ENCODE measurements around the gene HID1.
A peak's percentile ranks its signal among the peaks of the same experiment; 100 is the strongest.

HID1 gene

DNA sequence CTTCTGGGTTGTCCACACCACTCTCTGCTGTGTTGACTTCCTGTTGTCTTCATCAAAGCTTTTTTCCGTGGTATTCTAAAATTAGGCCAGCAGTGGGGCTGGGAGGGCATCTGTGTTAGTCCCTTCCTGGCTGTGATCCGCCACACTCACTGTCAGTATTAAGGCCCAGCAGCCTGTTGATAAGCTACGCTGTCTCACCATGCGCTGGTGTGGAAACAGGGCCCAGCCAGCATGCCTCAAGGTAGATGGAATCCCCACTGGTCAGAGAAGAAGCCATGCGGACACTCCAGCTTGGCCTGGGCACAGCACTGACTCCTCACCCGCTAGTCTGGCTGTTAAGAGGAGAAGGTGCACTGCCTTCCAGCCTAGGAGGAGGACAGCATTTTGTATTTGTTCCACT is 26.2 kb upstream of the HID1 start:
- no peak for DNase-seq (ENCODE audit: low read depth)
- no peak overlapping the region for H3K4me3 ChIP-seq (ENCODE audit: low read depth, low read length)
- in situ Hi-C loops (cut with HindIII; ENCODE audit: low sequenced_read_pairs) = no loop called here
- TF ChIP-seq, protein P1, sequence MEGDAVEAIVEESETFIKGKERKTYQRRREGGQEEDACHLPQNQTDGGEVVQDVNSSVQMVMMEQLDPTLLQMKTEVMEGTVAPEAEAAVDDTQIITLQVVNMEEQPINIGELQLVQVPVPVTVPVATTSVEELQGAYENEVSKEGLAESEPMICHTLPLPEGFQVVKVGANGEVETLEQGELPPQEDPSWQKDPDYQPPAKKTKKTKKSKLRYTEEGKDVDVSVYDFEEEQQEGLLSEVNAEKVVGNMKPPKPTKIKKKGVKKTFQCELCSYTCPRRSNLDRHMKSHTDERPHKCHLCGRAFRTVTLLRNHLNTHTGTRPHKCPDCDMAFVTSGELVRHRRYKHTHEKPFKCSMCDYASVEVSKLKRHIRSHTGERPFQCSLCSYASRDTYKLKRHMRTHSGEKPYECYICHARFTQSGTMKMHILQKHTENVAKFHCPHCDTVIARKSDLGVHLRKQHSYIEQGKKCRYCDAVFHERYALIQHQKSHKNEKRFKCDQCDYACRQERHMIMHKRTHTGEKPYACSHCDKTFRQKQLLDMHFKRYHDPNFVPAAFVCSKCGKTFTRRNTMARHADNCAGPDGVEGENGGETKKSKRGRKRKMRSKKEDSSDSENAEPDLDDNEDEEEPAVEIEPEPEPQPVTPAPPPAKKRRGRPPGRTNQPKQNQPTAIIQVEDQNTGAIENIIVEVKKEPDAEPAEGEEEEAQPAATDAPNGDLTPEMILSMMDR (IDR thresholded peaks at IDR 0.05; ENCODE audit: low read depth, low read length, missing control alignments) = no peak

DNA sequence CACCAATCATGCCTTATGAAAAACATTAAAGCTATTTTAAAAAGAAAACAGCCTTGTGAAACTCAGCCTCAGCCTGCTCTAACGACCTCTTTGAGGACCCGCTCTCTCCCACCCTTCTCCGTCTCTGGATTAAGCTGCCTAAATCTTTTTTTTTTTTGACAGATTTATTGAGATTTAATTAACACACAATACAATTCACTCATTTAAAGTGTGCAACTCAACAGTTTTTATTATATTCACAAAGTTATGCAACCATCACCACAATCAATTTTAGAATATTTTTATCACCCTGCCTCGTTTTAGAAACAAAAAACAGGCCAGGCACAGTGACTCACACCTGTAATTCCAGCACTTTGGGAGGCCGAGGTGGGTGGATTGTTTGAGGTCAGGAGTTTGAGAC is 23.3 kb upstream of the HID1 start:
- TF ChIP-seq, protein P1 (IDR thresholded peaks at IDR 0.05; ENCODE audit: low read depth, low read length, missing control alignments) = no peak
- in situ Hi-C loops (cut with HindIII; ENCODE audit: low sequenced_read_pairs) = no loop called here
- H3K4me3 ChIP-seq (ENCODE audit: low read depth, low read length) = no peak overlapping the region
- DNase-seq (ENCODE audit: low read depth) = no peak

DNA sequence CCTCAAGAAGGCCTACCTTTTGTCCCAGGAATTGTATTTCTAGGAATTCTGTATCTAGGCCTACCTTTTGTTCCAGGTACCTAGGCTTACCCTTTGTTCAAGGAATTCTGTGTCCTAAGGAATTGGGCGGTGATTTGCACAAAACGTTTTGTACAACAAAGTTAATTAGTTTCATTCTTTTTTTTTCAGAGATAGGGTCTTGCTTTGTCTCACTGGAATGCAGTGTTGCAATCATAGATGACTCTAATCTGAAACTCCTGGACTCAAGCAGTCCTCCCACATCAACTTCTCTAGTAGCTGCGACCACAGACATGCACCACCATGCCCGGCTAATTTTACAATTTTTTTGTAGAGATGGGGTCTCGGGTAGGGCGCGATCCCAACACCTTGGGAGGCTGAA is 21.9 kb upstream of the HID1 start:
- DNase-seq (ENCODE audit: low read depth) = no peak
- H3K4me3 ChIP-seq (ENCODE audit: low read depth, low read length) = no peak overlapping the region
- TF ChIP-seq, protein P1 (IDR thresholded peaks at IDR 0.05; ENCODE audit: low read depth, low read length, missing control alignments) = no peak
- in situ Hi-C loops (cut with HindIII; ENCODE audit: low sequenced_read_pairs) = no loop called here

DNA sequence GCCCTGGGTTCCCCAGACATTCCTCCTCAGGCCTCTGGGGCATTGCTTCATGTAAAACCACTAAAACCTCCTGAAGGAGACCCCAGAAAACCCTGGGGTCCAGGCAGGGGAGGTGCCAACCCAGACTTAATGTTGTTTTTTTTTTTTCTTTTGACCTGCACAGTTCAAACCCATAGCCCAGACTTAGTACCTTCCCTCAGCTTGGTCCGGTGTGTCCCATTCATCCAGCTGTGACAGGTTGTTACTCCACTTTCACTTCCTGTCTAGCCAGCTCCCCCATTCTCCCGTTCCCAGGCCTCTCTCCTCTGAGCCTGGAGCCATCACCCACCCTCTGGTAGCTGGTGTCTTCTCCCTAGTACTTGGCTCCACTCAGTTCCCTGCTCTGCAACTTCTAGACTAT is 19.7 kb upstream of the HID1 start:
- TF ChIP-seq, protein P1 (IDR thresholded peaks at IDR 0.05; ENCODE audit: low read depth, low read length, missing control alignments) = no peak
- in situ Hi-C loops (cut with HindIII; ENCODE audit: low sequenced_read_pairs) = no loop called here
- DNase-seq (ENCODE audit: low read depth) = no peak
- H3K4me3 ChIP-seq (ENCODE audit: low read depth, low read length) = no peak overlapping the region

DNA sequence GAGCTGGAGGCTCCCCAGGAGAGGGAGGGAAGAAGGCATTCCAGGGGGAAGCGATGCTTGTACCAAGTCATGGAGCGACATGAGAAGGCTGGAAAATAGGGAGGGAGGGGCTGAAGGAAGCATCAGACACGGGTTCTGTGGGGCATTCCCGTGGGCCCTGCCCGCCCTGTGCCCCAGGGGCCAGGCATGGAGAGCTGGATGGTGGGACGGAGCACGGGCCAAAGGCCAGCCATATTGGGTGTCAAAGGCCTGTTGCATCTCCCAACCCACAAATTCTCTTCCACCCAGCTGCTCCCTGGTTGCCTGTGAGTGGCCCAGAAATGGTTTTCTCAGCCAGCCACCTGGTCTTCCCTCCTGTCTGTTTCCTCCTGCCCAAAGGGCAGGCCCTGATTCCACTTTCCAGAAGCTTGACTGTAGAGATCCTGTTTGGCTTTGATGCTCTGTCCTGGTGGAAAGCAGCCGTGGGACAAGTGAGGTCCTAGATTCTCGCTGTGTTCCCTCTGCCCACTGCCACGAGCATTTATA is 18.1 kb upstream of the HID1 start:
- no peak overlapping the region for H3K4me3 ChIP-seq (ENCODE audit: low read depth, low read length)
- in situ Hi-C loops (cut with HindIII; ENCODE audit: low sequenced_read_pairs) = no loop called here
- TF ChIP-seq, protein P1 (IDR thresholded peaks at IDR 0.05; ENCODE audit: low read depth, low read length, missing control alignments) = no peak
- DNase-seq (ENCODE audit: low read depth) = no peak

DNA sequence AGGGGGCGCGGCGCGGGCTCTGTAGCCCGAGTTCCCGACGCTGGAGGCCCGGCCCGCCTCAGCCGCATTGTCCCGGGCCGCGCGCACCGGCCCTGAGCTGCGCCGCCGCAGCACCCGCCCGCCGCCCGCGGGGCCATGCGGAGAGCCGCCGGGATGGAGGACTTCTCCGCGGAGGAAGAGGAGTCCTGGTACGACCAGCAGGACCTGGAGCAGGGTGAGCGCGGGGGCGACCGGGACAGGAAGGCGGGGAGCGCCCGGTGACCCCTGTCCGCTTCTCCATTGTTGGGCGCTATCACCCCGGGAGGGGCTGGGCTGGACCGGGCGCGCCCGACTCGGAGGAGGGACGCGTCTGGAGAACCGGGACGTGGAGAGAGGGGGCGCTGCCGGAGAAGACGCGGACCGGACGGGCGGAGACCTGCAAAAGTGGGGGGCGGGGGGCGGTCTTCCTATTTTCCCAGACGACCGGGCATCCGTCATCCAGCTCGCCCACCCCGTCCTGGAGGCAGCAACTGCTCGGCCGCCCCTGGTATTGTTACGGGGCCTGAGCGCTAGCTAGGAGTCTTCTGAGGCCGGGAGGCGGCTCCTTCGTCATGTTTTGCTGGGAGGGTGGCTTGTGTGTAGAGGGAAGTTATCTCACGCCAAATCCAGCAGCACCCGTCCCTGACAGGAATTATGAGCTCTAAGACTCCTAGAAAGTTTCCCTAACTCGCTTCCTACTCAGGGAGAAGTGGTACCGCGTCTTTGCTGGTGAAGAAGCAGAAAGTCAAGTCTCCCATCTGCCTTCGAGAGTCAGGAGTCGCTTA is 15.6 kb upstream of the HID1 start:
- TF ChIP-seq, protein P1 (IDR thresholded peaks at IDR 0.05; ENCODE audit: low read depth, low read length, missing control alignments) = peak; percentile 45
- DNase-seq (ENCODE audit: low read depth) = peak; percentile 15
- in situ Hi-C loops (cut with HindIII; ENCODE audit: low sequenced_read_pairs) = no loop called here
- H3K4me3 ChIP-seq (ENCODE audit: low read depth, low read length) = peak overlapping the region; percentile 68

Data from astrocyte of the cerebellum (primary cell).